CD4-positive, alpha-beta T cell treated with Interleukin-2 at 100 ng/mL for 4 hours (primary cell): Measurements from ENCODE around the gene GLG1.
"Not testable (repeated sequence)": the region's sequence is repeated elsewhere in the genome, so short reads cannot be mapped to it uniquely, and the experiment has no call there.

Experiments used
- DNase-seq: peaks from one replicate; pipeline ENCODE4 v3.0.0-alpha.2; 2020; ENCODE audit warnings: low spot score

Gene GLG1

GRCh38 chr16:74537746-74538145 lies 69.2 kb downstream of the GLG1 start:
- not testable (repeated sequence) for DNase-seq

GRCh38 chr16:74534650-74535049 lies 72.3 kb downstream of the GLG1 start:
- not testable (repeated sequence) for DNase-seq

GRCh38 chr16:74524926-74525325 lies 82.0 kb downstream of the GLG1 start:
- DNase-seq: no peak

- DNase-seq: no peak
Observed at GRCh38 chr16:74524117-74524516, 82.8 kb downstream of the GLG1 start.

- DNase-seq: not testable (repeated sequence)
Observed at GRCh38 chr16:74523706-74524105, 83.2 kb downstream of the GLG1 start.

- DNase-seq: no peak
Observed at GRCh38 chr16:74522160-74522559, 84.8 kb downstream of the GLG1 start.

- DNase-seq: no peak
Observed at GRCh38 chr16:74521691-74522090, 85.2 kb downstream of the GLG1 start.

GRCh38 chr16:74518934-74519333 lies 88.0 kb downstream of the GLG1 start:
- DNase-seq: not testable (repeated sequence)

- DNase-seq: no peak
Observed at GRCh38 chr16:74511961-74512360, 95.0 kb downstream of the GLG1 start.

- DNase-seq: no peak
Observed at GRCh38 chr16:74505011-74505410, 101.9 kb downstream of the GLG1 start.

GRCh38 chr16:74503412-74503811 lies 103.5 kb downstream of the GLG1 start:
- no peak for DNase-seq

- DNase-seq: no peak
Observed at GRCh38 chr16:74501484-74502478, 105.1 kb downstream of the GLG1 start.

GRCh38 chr16:74500907-74501306 lies 106.0 kb downstream of the GLG1 start:
- DNase-seq: no peak

- no peak for DNase-seq
Observed at GRCh38 chr16:74499114-74499513, 107.8 kb downstream of the GLG1 start.

- DNase-seq: no peak
Observed at GRCh38 chr16:74497761-74498160, 109.2 kb downstream of the GLG1 start.

GRCh38 chr16:74496054-74496453 lies 110.9 kb downstream of the GLG1 start:
- no peak for DNase-seq

GRCh38 chr16:74492976-74493375 lies 113.9 kb downstream of the GLG1 start:
- no peak for DNase-seq

GRCh38 chr16:74487634-74488495 lies 119.0 kb downstream of the GLG1 start:
- no peak for DNase-seq

- no peak for DNase-seq
Observed at GRCh38 chr16:74485916-74486315, 121.0 kb downstream of the GLG1 start.

- no peak for DNase-seq
Observed at GRCh38 chr16:74480150-74481029, 126.5 kb downstream of the GLG1 start.

- DNase-seq: no peak
Observed at GRCh38 chr16:74477226-74477625, 129.7 kb downstream of the GLG1 start.

- DNase-seq: no peak
Observed at GRCh38 chr16:74474416-74474815, 132.5 kb downstream of the GLG1 start.
